ENCODE results near the gene RNF180. TPM values are rescaled to one million over a fixed set of nuclear protein-coding genes. Genes with fewer than 3 reads are reported as not detected.

The RNF180 gene
- total RNA-seq, 2 donors from 2014 or later = 46.6 to 51.1 TPM

GRCh38 chr5:64292611-64293215 lies 127.1 kb downstream of the RNF180 start:
- ATAC-seq (ENCODE audit: insufficient number of reproducible peaks, low FRiP score, low read depth) = no peak
- no peak for TF ChIP-seq CTCF (IDR thresholded peaks at IDR 0.05)
- H3K27me3 ChIP-seq (replicated peaks; ENCODE audit: insufficient read depth) = no peaks in the 10 kb centered on the region
- no peak overlapping the region for H3K4me3 ChIP-seq
- DNase-seq (ENCODE audit: low spot score) = no peak
- H3K9me3 ChIP-seq = no peaks in the 10 kb centered on the region
- H3K27ac ChIP-seq = no peak overlapping the region
- H3K36me3 ChIP-seq = no peaks in the 10 kb centered on the region
- H3K4me1 ChIP-seq (ENCODE audit: control insufficient read depth in 1 of 2, low read depth in 2 of 2) = no peaks in the 10 kb centered on the region

GRCh38 chr5:64295101-64295500 lies 129.5 kb downstream of the RNF180 start:
- no peak overlapping the region for H3K27ac ChIP-seq
- no peaks in the 10 kb centered on the region for H3K9me3 ChIP-seq
- H3K4me1 ChIP-seq (ENCODE audit: control insufficient read depth in 1 of 2, low read depth in 2 of 2) = no peaks in the 10 kb centered on the region
- no peaks in the 10 kb centered on the region for H3K36me3 ChIP-seq
- DNase-seq (ENCODE audit: low spot score) = no peak
- no peak for ATAC-seq (ENCODE audit: insufficient number of reproducible peaks, low FRiP score, low read depth)
- TF ChIP-seq CTCF (IDR thresholded peaks at IDR 0.05) = no peak
- H3K4me3 ChIP-seq = no peak overlapping the region
- H3K27me3 ChIP-seq (replicated peaks; ENCODE audit: insufficient read depth) = no peaks in the 10 kb centered on the region

- no peaks in the 10 kb centered on the region for H3K36me3 ChIP-seq
- H3K27me3 ChIP-seq (replicated peaks; ENCODE audit: insufficient read depth) = no peaks in the 10 kb centered on the region
- no peak for ATAC-seq (ENCODE audit: insufficient number of reproducible peaks, low FRiP score, low read depth)
- H3K27ac ChIP-seq = no peak overlapping the region
- H3K4me1 ChIP-seq (ENCODE audit: control insufficient read depth in 1 of 2, low read depth in 2 of 2) = no peaks in the 10 kb centered on the region
- H3K9me3 ChIP-seq = no peaks in the 10 kb centered on the region
- no peak overlapping the region for H3K4me3 ChIP-seq
- no peak for TF ChIP-seq CTCF (IDR thresholded peaks at IDR 0.05)
- no peak for DNase-seq (ENCODE audit: low spot score)
Observed at GRCh38 chr5:64298586-64298985, 132.9 kb downstream of the RNF180 start.

- no peak for TF ChIP-seq CTCF (IDR thresholded peaks at IDR 0.05)
- no peaks in the 10 kb centered on the region for H3K27me3 ChIP-seq (replicated peaks; ENCODE audit: insufficient read depth)
- H3K4me3 ChIP-seq = no peak overlapping the region
- H3K9me3 ChIP-seq = no peaks in the 10 kb centered on the region
- no peak for DNase-seq (ENCODE audit: low spot score)
- no peak overlapping the region for H3K27ac ChIP-seq
- H3K36me3 ChIP-seq = no peaks in the 10 kb centered on the region
- ATAC-seq (ENCODE audit: insufficient number of reproducible peaks, low FRiP score, low read depth) = no peak
- no peaks in the 10 kb centered on the region for H3K4me1 ChIP-seq (ENCODE audit: control insufficient read depth in 1 of 2, low read depth in 2 of 2)
Observed at GRCh38 chr5:64299805-64300204, 134.2 kb downstream of the RNF180 start.

- Histone ChIP-seq H3K4me3 (no peak overlapping the region), H3K4me1 (ENCODE audit: control insufficient read depth in 1 of 2, low read depth in 2 of 2) (no peaks in the 10 kb centered on the region), H3K27ac (no peak overlapping the region), H3K27me3 (replicated peaks; ENCODE audit: insufficient read depth) (no peaks in the 10 kb centered on the region), H3K9me3 (no peaks in the 10 kb centered on the region), H3K36me3 (no peaks in the 10 kb centered on the region)
- DNase-seq (ENCODE audit: low spot score) (no peak), ATAC-seq (ENCODE audit: insufficient number of reproducible peaks, low FRiP score, low read depth) (no peak)
- TF ChIP-seq CTCF (IDR thresholded peaks at IDR 0.05) = no peak
Observed at GRCh38 chr5:64301566-64301965, 135.9 kb downstream of the RNF180 start.

All from thoracic aorta (tissue), 2 donors.